HT-29 (cell line): Measurements from ENCODE around the gene DCTN2. TPM values are rescaled to one million over a fixed set of nuclear protein-coding genes. Genes with fewer than 3 reads are reported as not detected.
A peak's percentile ranks its signal among the peaks of the same experiment; 100 is the strongest.

Experiments used
- DNase-seq: peaks from one replicate; pipeline ENCODE4 v3.0.0-alpha.2; 2015; ENCODE audit warnings: low spot score
- small RNA-seq: library from RNA; depleted of rRNA; stranded (forward); fragments of <200 nt; gene quantifications from one replicate; pipeline ENCODE3, GENCODE V24; 2014
- total RNA-seq: library from RNA; depleted of rRNA; stranded (reverse); fragments of >200 nt; shearing (Covaris generic); gene quantifications from 2 replicates; pipeline ENCODE4 v1.2.3, GENCODE V29; 2014; rRNA removed

Gene DCTN2
- total RNA-seq, 1 experiment from 2014 or later, result 62.3 TPM

GRCh38 chr12:57491393-57492280 lies 55.4 kb downstream of the DCTN2 start:
- DNase-seq, result peak; percentile 14

- DNase-seq, result no peak
Measured at GRCh38 chr12:57490126-57490525, 56.9 kb downstream of the DCTN2 start.

GRCh38 chr12:57489157-57489641 lies 57.8 kb downstream of the DCTN2 start:
- DNase-seq, result no peak

DNA sequence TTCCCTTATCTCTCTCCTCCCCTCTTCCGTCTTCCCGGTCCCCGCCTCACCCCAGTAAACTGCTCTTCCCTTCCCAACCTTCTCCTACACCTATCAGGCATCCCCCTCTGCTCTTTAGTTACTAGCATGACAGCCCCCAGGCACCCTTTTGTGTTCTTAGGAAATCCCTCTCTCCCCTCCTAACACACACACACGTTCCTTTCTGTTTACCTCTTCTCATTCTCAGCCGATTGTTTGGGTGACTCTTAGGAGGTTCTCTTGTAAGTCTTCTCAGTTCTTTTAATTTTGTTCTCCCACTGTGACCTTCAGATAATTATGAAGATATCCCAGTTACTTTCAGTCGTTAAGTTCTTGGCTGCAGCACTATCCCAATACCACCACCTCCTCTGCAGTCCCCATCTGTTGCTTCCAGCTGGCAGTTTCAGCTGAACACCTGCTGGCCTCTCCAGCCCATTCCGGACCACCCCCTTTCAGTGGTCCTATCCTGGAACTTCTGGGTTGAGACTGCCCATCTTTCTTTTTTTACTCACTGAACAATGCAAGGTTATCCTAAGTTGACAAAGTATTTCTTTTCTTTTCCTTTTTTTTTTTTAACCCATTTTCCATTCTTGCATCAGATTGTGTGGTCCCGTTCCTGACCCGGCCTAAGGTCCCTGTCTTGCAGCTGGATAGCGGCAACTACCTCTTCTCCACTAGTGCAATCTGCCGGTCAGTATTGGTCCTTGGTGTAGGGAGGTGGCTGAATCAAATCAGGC lies 58.4 kb downstream of the DCTN2 start:
- peak; percentile 11 for DNase-seq

DNA sequence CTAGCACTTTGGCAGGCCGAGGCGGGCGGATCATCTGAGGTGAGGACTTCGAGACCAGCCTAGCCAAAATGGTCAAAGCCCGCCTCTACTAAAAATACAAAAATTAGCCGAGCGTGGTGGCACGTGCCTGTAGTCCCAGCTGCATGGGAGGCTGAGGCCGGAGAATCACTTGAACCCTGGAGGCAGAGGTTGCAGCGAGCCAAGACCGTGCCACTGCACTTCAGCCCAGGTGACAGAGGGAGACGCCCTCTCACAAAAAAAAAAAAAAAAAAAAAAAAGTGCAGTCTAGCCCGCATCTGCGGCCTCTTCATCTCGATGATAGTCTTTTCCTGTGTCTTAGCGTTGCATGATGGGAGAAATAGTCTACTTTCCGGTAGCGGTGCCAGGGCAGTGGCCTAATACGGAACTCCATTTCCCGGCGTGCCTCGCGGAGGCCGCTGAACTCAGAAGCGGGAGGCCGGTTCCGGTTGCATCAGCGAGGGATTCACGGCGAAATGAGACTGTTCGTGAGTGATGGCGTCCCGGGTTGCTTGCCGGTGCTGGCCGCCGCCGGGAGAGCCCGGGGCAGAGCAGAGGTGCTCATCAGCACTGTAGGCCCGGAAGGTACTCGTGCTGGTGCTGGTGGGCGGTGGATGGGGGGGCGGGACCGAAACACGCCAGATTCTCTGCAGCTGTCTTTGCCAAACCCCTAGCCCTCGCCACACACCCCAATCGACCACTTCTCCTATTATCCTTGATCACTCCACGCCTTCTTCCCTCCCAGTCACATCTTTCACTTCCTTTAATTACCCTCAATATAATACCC lies 59.2 kb downstream of the DCTN2 start, which contains the start of gene MARS1:
MARS1 (plus strand) TSS at position 472 of the 805 bp plus-strand sequence; CDS start at position 495, 23 bp downstream.
- DNase-seq, result peak; percentile 96

- DNase-seq, result no peak
Measured at GRCh38 chr12:57487055-57487596, 59.9 kb downstream of the DCTN2 start.

DNA sequence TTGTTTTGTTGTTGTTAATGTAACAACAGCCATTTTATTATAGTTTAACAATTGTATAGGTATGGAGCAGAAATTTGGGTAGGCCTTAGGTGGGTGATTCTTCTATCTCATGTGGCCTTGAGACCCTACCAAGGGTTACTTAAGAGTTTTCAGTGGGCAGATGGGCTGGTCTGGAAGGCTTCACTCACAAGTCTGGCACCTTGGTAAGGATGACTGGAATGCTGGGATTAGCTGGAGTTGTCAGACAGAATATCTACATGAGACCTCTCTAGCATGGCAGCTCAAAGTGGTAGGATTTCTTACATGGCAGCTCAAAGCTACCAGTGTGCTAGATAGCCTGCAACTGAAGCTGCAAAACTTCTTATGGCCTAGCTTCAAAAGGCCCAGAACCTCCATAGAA lies 61.3 kb downstream of the DCTN2 start:
- DNase-seq, result no peak

DNA sequence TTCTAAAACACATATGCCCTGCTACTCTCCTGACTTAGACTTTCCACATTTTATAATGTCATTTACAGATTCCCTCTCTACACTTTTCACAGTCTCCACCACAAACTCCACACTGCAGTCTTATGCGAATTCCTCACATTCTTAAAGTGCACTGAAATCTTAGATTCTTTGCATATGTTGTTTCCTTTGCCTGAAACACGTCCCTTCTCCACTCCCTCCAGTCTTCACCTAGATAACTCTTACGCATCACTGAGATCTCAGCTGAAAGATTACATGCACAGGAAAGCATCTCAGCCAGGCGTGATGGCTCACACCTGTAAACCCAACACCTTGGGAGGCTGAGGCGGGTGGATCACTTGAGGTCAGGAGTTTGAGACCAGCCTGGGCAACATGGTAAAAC lies 63.5 kb downstream of the DCTN2 start:
- no peak for DNase-seq

DNA sequence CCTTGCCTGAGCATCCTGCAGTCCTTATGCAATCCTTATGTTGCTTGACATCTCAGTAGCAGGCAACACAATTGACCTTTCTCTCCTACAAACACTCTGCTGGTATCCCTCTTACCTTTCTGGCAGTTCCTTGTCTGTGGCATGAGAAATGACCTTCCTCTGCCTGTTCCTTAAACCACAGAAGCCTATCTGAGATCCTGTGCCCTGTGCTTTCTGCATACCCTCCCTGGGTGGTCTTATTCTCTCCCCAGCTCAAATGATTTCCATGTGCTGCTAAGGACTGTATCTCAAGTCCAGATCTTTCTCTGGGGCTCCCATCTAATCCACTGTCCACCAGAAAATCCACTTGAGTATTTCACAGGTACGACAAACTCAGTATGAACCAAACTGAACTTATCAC lies 65.3 kb downstream of the DCTN2 start:
- DNase-seq, result no peak

Small RNA genes lying within 50 kb of the gene (small RNA-seq; reads per million reads assigned to genes)
- not detected for gene MIR616

Other genes starting within 250 kb of the DCTN2 start
- gene R3HDM2, start 116.1 kb downstream of the DCTN2 start, total RNA-seq, result 23.3 and 25.3 TPM in 2 replicates
- gene INHBC, start 112.4 kb downstream of the DCTN2 start, total RNA-seq, result not detected in 2 replicates
- gene INHBE, start 91.9 kb downstream of the DCTN2 start, total RNA-seq, result 0.34 and 0.41 TPM in 2 replicates
- gene GLI1, start 87.4 kb downstream of the DCTN2 start, total RNA-seq, result 2.0 and 4.2 TPM in 2 replicates
- gene ARHGAP9, start 67.3 kb downstream of the DCTN2 start, total RNA-seq, result 1.5 and 3.4 TPM in 2 replicates
- gene MARS1, start 59.1 kb downstream of the DCTN2 start, total RNA-seq, result 174 and 202 TPM in 2 replicates
- 26.9 and 39.0 TPM in 2 replicates for gene DDIT3, start 26.7 kb downstream of the DCTN2 start, total RNA-seq
- gene MBD6, start 24.4 kb downstream of the DCTN2 start, total RNA-seq, result 18.0 and 23.0 TPM in 2 replicates
- gene KIF5A, start 2.9 kb upstream of the DCTN2 start, total RNA-seq, result not detected in 2 replicates
- 30.8 and 37.2 TPM in 2 replicates for gene PIP4K2C, start 44.0 kb upstream of the DCTN2 start, total RNA-seq
- gene DTX3, start 57.6 kb upstream of the DCTN2 start, total RNA-seq, result not detected in 2 replicates
- 0.25 TPM in 1 of 2 replicates, not detected in the other for gene ARHGEF25, start 64.2 kb upstream of the DCTN2 start, total RNA-seq
- 3.1 and 5.8 TPM in 2 replicates for gene B4GALNT1, start 86.0 kb upstream of the DCTN2 start, total RNA-seq
- 94.5 and 105 TPM in 2 replicates for gene OS9, start 146.9 kb upstream of the DCTN2 start, total RNA-seq
- 1.9 and 4.0 TPM in 2 replicates for gene AGAP2, start 191.6 kb upstream of the DCTN2 start, total RNA-seq
- gene TSPAN31, start 197.8 kb upstream of the DCTN2 start, total RNA-seq, result 35.0 and 42.9 TPM in 2 replicates
- 310 and 345 TPM in 2 replicates for gene CDK4, start 205.1 kb upstream of the DCTN2 start, total RNA-seq
- 9.4 and 12.3 TPM in 2 replicates for gene MARCHF9, start 207.9 kb upstream of the DCTN2 start, total RNA-seq
- gene CYP27B1, start 219.9 kb upstream of the DCTN2 start, total RNA-seq, result 7.0 and 11.0 TPM in 2 replicates
- 25.7 and 34.0 TPM in 2 replicates for gene METTL1, start 224.9 kb upstream of the DCTN2 start, total RNA-seq
- gene EEF1AKMT3, start 225.4 kb upstream of the DCTN2 start, total RNA-seq, result 1.1 and 6.9 TPM in 2 replicates
- gene TSFM, start 235.6 kb upstream of the DCTN2 start, total RNA-seq, result 60.6 and 63.6 TPM in 2 replicates